GM23248 (cell line): Measurements from ENCODE around the gene LMCD1. TPM values are rescaled to one million over a fixed set of nuclear protein-coding genes. Genes with fewer than 3 reads are reported as not detected.

Experiments
- DNase-seq: peaks from one replicate; pipeline ENCODE4 v3.0.0-alpha.2; 2015
- H2AFZ ChIP-seq: fragments of 200-600 bp; sonication (generic); 2 replicates; pipeline ENCODE4 v1.6.1; 2016; ENCODE audit warnings: antibody characterized with exemption
- H3F3A ChIP-seq: fragments of 200-600 bp; sonication (generic); 2 replicates; pipeline ENCODE4 v1.6.1; 2016; ENCODE audit warnings: mild to moderate bottlenecking, antibody characterized with exemption, mixed run types; ENCODE audit not compliant: insufficient read depth
- H3K27ac ChIP-seq: fragments of 200-600 bp; sonication (generic); 2 replicates; pipeline ENCODE4 v1.5.1; 2016; ENCODE audit warnings: mild to moderate bottlenecking
- H3K27me3 ChIP-seq: fragments of 200-600 bp; sonication (generic); replicated peaks from 2 replicates; pipeline ENCODE4 v1.6.1; 2016; ENCODE audit warnings: mild to moderate bottlenecking; ENCODE audit not compliant: insufficient read depth
- H3K36me3 ChIP-seq: fragments of 200-600 bp; sonication (generic); 2 replicates; pipeline ENCODE4 v1.6.1; 2016; ENCODE audit warnings: low read depth, mild to moderate bottlenecking
- H3K4me1 ChIP-seq: fragments of 200-600 bp; sonication (generic); 2 replicates; pipeline ENCODE4 v1.6.1; 2016; ENCODE audit warnings: mild to moderate bottlenecking; ENCODE audit not compliant: insufficient read depth
- H3K4me2 ChIP-seq: fragments of 200-600 bp; sonication (generic); one replicate; pipeline ENCODE4 v1.6.1; 2016; ENCODE audit warnings: mild to moderate bottlenecking; ENCODE audit not compliant: unreplicated experiment
- H3K4me3 ChIP-seq: fragments of 200-600 bp; sonication (generic); 2 replicates; pipeline ENCODE4 v1.5.1; 2016; ENCODE audit warnings: mild to moderate bottlenecking
- H3K79me2 ChIP-seq: fragments of 200-600 bp; sonication (generic); 2 replicates; pipeline ENCODE4 v1.6.1; 2016; ENCODE audit warnings: mild to moderate bottlenecking; ENCODE audit not compliant: insufficient read depth
- H3K9ac ChIP-seq: fragments of 200-600 bp; sonication (generic); 2 replicates; pipeline ENCODE4 v1.6.1; 2016; ENCODE audit warnings: mild to moderate bottlenecking
- H3K9me2 ChIP-seq: fragments of 200-600 bp; sonication (generic); 2 replicates; pipeline ENCODE4 v1.6.1; 2016; ENCODE audit warnings: mixed run types, mild to moderate bottlenecking, moderate library complexity; ENCODE audit not compliant: insufficient read depth
- H3K9me3 ChIP-seq: fragments of 200-600 bp; sonication (generic); one replicate; pipeline ENCODE4 v1.6.1; 2017; ENCODE audit warnings: low read depth
- H4K20me1 ChIP-seq: fragments of 200-600 bp; sonication (generic); 2 replicates; pipeline ENCODE4 v1.6.0; 2016; ENCODE audit not compliant: insufficient read depth
- EZH2 ChIP-seq: fragments of 200-600 bp; sonication (generic); IDR thresholded peaks from 2 replicates; pipeline ENCODE4 v1.6.1; 2018; ENCODE audit warnings: antibody characterized with exemption, mild to moderate bottlenecking; ENCODE audit not compliant: insufficient read depth, poor library complexity, severe bottlenecking
- EZH2phosphoT487 ChIP-seq: fragments of 200-600 bp; sonication (generic); IDR thresholded peaks from 2 replicates; pipeline ENCODE4 v1.6.1; 2018; ENCODE audit warnings: antibody characterized with exemption, moderate library complexity, mild to moderate bottlenecking, low read depth; ENCODE audit not compliant: insufficient read depth
- WGBS, 2 experiments: methylation state at CpG; one replicate each; pipeline ENCODE4 v1.1.6; 2015 to 2017; ENCODE audit warnings: low lambda C conversion rate in 2 of 2, low coverage in 1 of 2; ENCODE audit errors: missing lambda C conversion rate in 2 of 2; 5-methylcytosine and 5-hydroxymethylcytosine counted together
- in situ Hi-C: fragments of 300-500 bp; cut with MboI; formaldehyde crosslinking; loops from 2 replicates; pipeline ENCODE4 v1.15.0; 2020
- polyA plus RNA-seq: library from polyadenylated mRNA; unstranded; fragments of >200 nt; fragmentation: Nextera tagmentation; extraction: Ambion mirVana; gene quantifications from 2 replicates; pipeline ENCODE4 v1.2.1, GENCODE V29; 2016
- total RNA-seq: library from RNA; depleted of rRNA; stranded (reverse); fragments of >200 nt; shearing (Covaris generic); gene quantifications from 2 replicates; pipeline ENCODE4 v1.2.3, GENCODE V29; 2014

Gene LMCD1
- total and polyA plus RNA-seq, 2 experiments from 2014 or later, result 187 to 259 TPM

- Histone ChIP-seq H3K4me3 (no peak overlapping the region), H2AFZ (no peak overlapping the region), H3K79me2 (no peaks in the 10 kb centered on the region), H4K20me1 (no peaks in the 10 kb centered on the region), H3K9me3 (no peaks in the 10 kb centered on the region), H3K27ac (no peak overlapping the region), H3K36me3 (no peaks in the 10 kb centered on the region), H3F3A (no peaks in the 10 kb centered on the region), H3K4me1 (peaks cover 7% of the 10 kb centered on the region), H3K9me2 (0 out of 2 replicates have a peak, but pooled peaks cover 3% of the 10 kb centered on the region), H3K9ac (no peak overlapping the region), H3K27me3 (no peaks in the 10 kb centered on the region), H3K4me2 (no peak overlapping the region)
- TF ChIP-seq EZH2phosphoT487 (no peak), EZH2 (no peak)
- 79 to 85% methylated on average over 18 of the region's 18 CpGs for WGBS, 2 experiments
- DNase-seq, result no peak
- in situ Hi-C loops, result no loop called here
Measured at GRCh38 chr3:8596321-8597218, 94.9 kb downstream of the LMCD1 start.

- no peaks in the 10 kb centered on the region for H3K36me3 ChIP-seq
- no peak overlapping the region for H2AFZ ChIP-seq
- no peak overlapping the region for H3K4me2 ChIP-seq
- H3K27ac ChIP-seq, result no peak overlapping the region
- H3K4me3 ChIP-seq, result no peak overlapping the region
- no peaks in the 10 kb centered on the region for H3K9me3 ChIP-seq
- H3K9me2 ChIP-seq, result 0 out of 2 replicates have a peak, but pooled peaks cover 3% of the 10 kb centered on the region
- H3K79me2 ChIP-seq, result no peaks in the 10 kb centered on the region
- H3K27me3 ChIP-seq, result no peaks in the 10 kb centered on the region
- no peak for DNase-seq
- no peaks in the 10 kb centered on the region for H3F3A ChIP-seq
- no peaks in the 10 kb centered on the region for H4K20me1 ChIP-seq
- in situ Hi-C loops, result no loop called here
- TF ChIP-seq EZH2 (no peak), EZH2phosphoT487 (no peak)
- H3K4me1 ChIP-seq, result peaks cover 7% of the 10 kb centered on the region
- 80 to 86% methylated on average over 7 of the region's 7 CpGs for WGBS, 2 experiments
- no peak overlapping the region for H3K9ac ChIP-seq
Measured at GRCh38 chr3:8597219-8597853, 95.7 kb downstream of the LMCD1 start.

GRCh38 chr3:8599146-8599545, 97.5 kb downstream of the LMCD1 start:
- WGBS, 2 experiments, result 40 to 55% methylated on average over 3 of the region's 3 CpGs
- no peaks in the 10 kb centered on the region for H3K27me3 ChIP-seq
- H3K9me2 ChIP-seq, result 0 out of 2 replicates have a peak, but pooled peaks cover 3% of the 10 kb centered on the region
- H3K9me3 ChIP-seq, result no peaks in the 10 kb centered on the region
- H4K20me1 ChIP-seq, result no peaks in the 10 kb centered on the region
- in situ Hi-C loops, result no loop called here
- no peak overlapping the region for H3K9ac ChIP-seq
- no peak for TF ChIP-seq EZH2phosphoT487
- no peak for TF ChIP-seq EZH2
- H3K4me2 ChIP-seq, result no peak overlapping the region
- no peaks in the 10 kb centered on the region for H3F3A ChIP-seq
- H3K4me3 ChIP-seq, result no peak overlapping the region
- H3K79me2 ChIP-seq, result no peaks in the 10 kb centered on the region
- H3K36me3 ChIP-seq, result no peaks in the 10 kb centered on the region
- no peaks in the 10 kb centered on the region for H3K4me1 ChIP-seq
- H2AFZ ChIP-seq, result no peak overlapping the region
- no peak for DNase-seq
- H3K27ac ChIP-seq, result no peak overlapping the region

- Histone ChIP-seq H3K9me2 (0 out of 2 replicates have a peak, but pooled peaks cover 3% of the 10 kb centered on the region), H3K27me3 (no peaks in the 10 kb centered on the region), H3K4me3 (no peak overlapping the region), H3K4me1 (no peaks in the 10 kb centered on the region), H3K9me3 (no peaks in the 10 kb centered on the region), H3F3A (no peaks in the 10 kb centered on the region), H3K9ac (no peak overlapping the region), H3K27ac (no peak overlapping the region), H3K36me3 (no peaks in the 10 kb centered on the region), H4K20me1 (no peaks in the 10 kb centered on the region), H2AFZ (no peak overlapping the region), H3K4me2 (no peak overlapping the region), H3K79me2 (no peaks in the 10 kb centered on the region)
- TF ChIP-seq EZH2phosphoT487, result no peak
- no peak for TF ChIP-seq EZH2
- DNase-seq, result no peak
- in situ Hi-C loops, result no loop called here
Measured at GRCh38 chr3:8600457-8600856, 98.8 kb downstream of the LMCD1 start.
